GM12891 (cell line): ENCODE measurements around the gene AFF3.

Experiments
- PAX5 ChIP-seq: IDR thresholded peaks from 2 replicates; pipeline ENCODE4 v1.6.1; 2011; ENCODE audit warnings: low read length, moderate library complexity, mild to moderate bottlenecking; ENCODE audit not compliant: insufficient read depth, severe bottlenecking
- POLR2A ChIP-seq: IDR thresholded peaks from 2 replicates; pipeline ENCODE4 v1.6.1; 2011; ENCODE audit warnings: low read depth, low read length, control low read depth
- POLR2AphosphoS5 ChIP-seq: IDR thresholded peaks from 2 replicates; pipeline ENCODE4 v1.6.1; 2011; ENCODE audit warnings: low read depth, low read length, control low read depth
- POU2F2 ChIP-seq: IDR thresholded peaks from 2 replicates; pipeline ENCODE4 v1.6.1; 2011; ENCODE audit warnings: low read depth, mild to moderate bottlenecking, control low read depth, low read length, moderate library complexity
- SPI1 ChIP-seq: IDR thresholded peaks from 2 replicates; pipeline ENCODE4 v1.6.1; 2011; ENCODE audit warnings: low read depth, low read length, control low read depth
- TAF1 ChIP-seq: IDR thresholded peaks from 2 replicates; pipeline ENCODE4 v1.6.1; 2011; ENCODE audit warnings: low read depth, low read length, control low read depth

- TF ChIP-seq TAF1, result no peak
- no peak for TF ChIP-seq POLR2A
- no peak for TF ChIP-seq POLR2AphosphoS5
- TF ChIP-seq SPI1, result no peak
- TF ChIP-seq PAX5, result no peak
- TF ChIP-seq POU2F2, result no peak
Measured at GRCh38 chr2:100033976-100034375, 108.4 kb downstream of the AFF3 start.
